ENCODE measurements around the gene C3orf85.

Gene C3orf85

GRCh38 chr3:109184726-109185125 is 48.2 kb downstream of the C3orf85 start:
- no peak overlapping the region for H3K4me3 Mint-ChIP-seq
- H3K9me3 Mint-ChIP-seq = peaks cover 4 to 13% of the 10 kb centered on the region in 2 donors
- H3K4me1 Mint-ChIP-seq = no peaks in the 10 kb centered on the region
- DNase-seq (no peak), ATAC-seq (no peak)
- peaks cover 8% of the 10 kb centered on the region for H3K27me3 Mint-ChIP-seq
- H3K27ac Mint-ChIP-seq = no peak overlapping the region

GRCh38 chr3:109187390-109187789 is 50.9 kb downstream of the C3orf85 start:
- H3K4me1 Mint-ChIP-seq = no peaks in the 10 kb centered on the region
- peaks cover 4 to 10% of the 10 kb centered on the region in 2 donors for H3K9me3 Mint-ChIP-seq
- H3K27ac Mint-ChIP-seq = no peak overlapping the region
- H3K4me3 Mint-ChIP-seq = no peak overlapping the region
- no peak for ATAC-seq
- H3K27me3 Mint-ChIP-seq = peaks cover 6% of the 10 kb centered on the region
- DNase-seq = no peak

GRCh38 chr3:109188741-109189140 is 52.2 kb downstream of the C3orf85 start:
- no peak overlapping the region for H3K27ac Mint-ChIP-seq
- DNase-seq (no peak), ATAC-seq (no peak)
- no peaks in the 10 kb centered on the region for H3K4me1 Mint-ChIP-seq
- no peak overlapping the region for H3K4me3 Mint-ChIP-seq
- peaks cover 4 to 6% of the 10 kb centered on the region in 2 donors for H3K9me3 Mint-ChIP-seq
- H3K27me3 Mint-ChIP-seq = no peaks in the 10 kb centered on the region

- Mint-ChIP-seq H3K27me3 (no peaks in the 10 kb centered on the region), H3K4me1 (no peaks in the 10 kb centered on the region), H3K27ac (no peak overlapping the region), H3K4me3 (no peak overlapping the region), H3K9me3 (no peaks in the 10 kb centered on the region)
- ATAC-seq (no peak), DNase-seq (no peak)
Measured at GRCh38 chr3:109191421-109191820, 54.9 kb downstream of the C3orf85 start.

- H3K9me3 Mint-ChIP-seq = peaks cover 3 to 6% of the 10 kb centered on the region in 2 donors
- no peak overlapping the region for H3K4me3 Mint-ChIP-seq
- H3K27ac Mint-ChIP-seq = no peak overlapping the region
Measured at GRCh38 chr3:109195815-109196214, 59.3 kb downstream of the C3orf85 start.

More at GRCh38 chr3:109195815-109196214, 59.3 kb downstream of the C3orf85 start:
- DNase-seq (no peak), ATAC-seq (no peak)
- no peaks in the 10 kb centered on the region for H3K4me1 Mint-ChIP-seq
- no peaks in the 10 kb centered on the region for H3K27me3 Mint-ChIP-seq
